Measurements from ENCODE around the gene AUTS2.

DNA sequence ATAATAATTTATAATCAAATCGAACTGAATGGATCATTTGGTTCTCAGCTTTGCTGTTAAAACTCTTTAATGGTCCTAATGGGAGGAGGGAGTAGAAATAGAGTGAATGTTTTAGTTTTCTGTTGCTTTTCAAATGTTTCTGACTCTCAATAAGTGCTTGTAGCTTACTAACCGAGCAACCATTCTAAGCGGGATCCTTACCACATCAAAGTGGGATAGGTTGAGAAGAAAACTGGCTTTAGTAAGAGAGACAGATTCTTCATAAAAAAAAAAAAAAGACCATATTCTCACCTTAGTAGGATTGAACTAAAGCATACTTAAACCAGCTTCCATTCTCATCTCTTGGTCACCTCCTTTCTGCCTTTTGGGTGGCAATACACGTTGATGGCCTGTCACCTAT lies 584.2 kb downstream of the AUTS2 start:
- TF ChIP-seq, protein P1, sequence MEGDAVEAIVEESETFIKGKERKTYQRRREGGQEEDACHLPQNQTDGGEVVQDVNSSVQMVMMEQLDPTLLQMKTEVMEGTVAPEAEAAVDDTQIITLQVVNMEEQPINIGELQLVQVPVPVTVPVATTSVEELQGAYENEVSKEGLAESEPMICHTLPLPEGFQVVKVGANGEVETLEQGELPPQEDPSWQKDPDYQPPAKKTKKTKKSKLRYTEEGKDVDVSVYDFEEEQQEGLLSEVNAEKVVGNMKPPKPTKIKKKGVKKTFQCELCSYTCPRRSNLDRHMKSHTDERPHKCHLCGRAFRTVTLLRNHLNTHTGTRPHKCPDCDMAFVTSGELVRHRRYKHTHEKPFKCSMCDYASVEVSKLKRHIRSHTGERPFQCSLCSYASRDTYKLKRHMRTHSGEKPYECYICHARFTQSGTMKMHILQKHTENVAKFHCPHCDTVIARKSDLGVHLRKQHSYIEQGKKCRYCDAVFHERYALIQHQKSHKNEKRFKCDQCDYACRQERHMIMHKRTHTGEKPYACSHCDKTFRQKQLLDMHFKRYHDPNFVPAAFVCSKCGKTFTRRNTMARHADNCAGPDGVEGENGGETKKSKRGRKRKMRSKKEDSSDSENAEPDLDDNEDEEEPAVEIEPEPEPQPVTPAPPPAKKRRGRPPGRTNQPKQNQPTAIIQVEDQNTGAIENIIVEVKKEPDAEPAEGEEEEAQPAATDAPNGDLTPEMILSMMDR (conservative IDR thresholded peaks at IDR 0.05 in 1 of 2, IDR thresholded peaks at IDR 0.05 in 1 of 2; ENCODE audit: low read depth in 1 of 2, low read length in 2 of 2) = no peak
- TF ChIP-seq EZH2 (IDR thresholded peaks at IDR 0.05; ENCODE audit: low read length, missing control alignments) = no peak
